ENCODE measurements around the gene DMBT1.
"Not testable (repeated sequence)": the region's sequence is repeated elsewhere in the genome, so short reads cannot be mapped to it uniquely, and the experiment has no call there.

The DMBT1 gene

GRCh38 chr10:122549636-122550035, 10.9 kb upstream of the DMBT1 start:
- DNase-seq: no peak

GRCh38 chr10:122550427-122550826, 10.1 kb upstream of the DMBT1 start:
- no peak for DNase-seq

- no peak for DNase-seq
Observed at GRCh38 chr10:122550983-122551382, 9.6 kb upstream of the DMBT1 start.

GRCh38 chr10:122551450-122551849, 9.1 kb upstream of the DMBT1 start:
- DNase-seq: no peak

- DNase-seq: no peak
Observed at GRCh38 chr10:122553341-122553740, 7.2 kb upstream of the DMBT1 start.

GRCh38 chr10:122554131-122555036, 6.2 kb upstream of the DMBT1 start:
- DNase-seq: no peak

- DNase-seq: no peak
Observed at GRCh38 chr10:122555442-122555841, 5.1 kb upstream of the DMBT1 start.

GRCh38 chr10:122557516-122557915, 3.0 kb upstream of the DMBT1 start:
- DNase-seq: no peak

GRCh38 chr10:122558452-122558851, 2.1 kb upstream of the DMBT1 start:
- no peak for DNase-seq

- no peak for DNase-seq
Observed at GRCh38 chr10:122559228-122559627, 1.3 kb upstream of the DMBT1 start.

- peak; percentile 12 for DNase-seq
Observed at GRCh38 chr10:122561212-122561611, 658 bp downstream of the DMBT1 start.

- DNase-seq: no peak
Observed at GRCh38 chr10:122561792-122562191, 1.2 kb downstream of the DMBT1 start.

GRCh38 chr10:122564980-122565379, 4.4 kb downstream of the DMBT1 start:
- no peak for DNase-seq

GRCh38 chr10:122565766-122566206, 5.2 kb downstream of the DMBT1 start:
- peak; percentile 68 for DNase-seq

GRCh38 chr10:122566632-122567031, 6.1 kb downstream of the DMBT1 start:
- no peak for DNase-seq

GRCh38 chr10:122567056-122567660, 6.6 kb downstream of the DMBT1 start:
- peak; percentile 30 for DNase-seq

- DNase-seq: no peak
Observed at GRCh38 chr10:122568551-122568950, 8.0 kb downstream of the DMBT1 start.

- DNase-seq: no peak
Observed at GRCh38 chr10:122570920-122571319, 10.4 kb downstream of the DMBT1 start.

GRCh38 chr10:122571892-122572291, 11.3 kb downstream of the DMBT1 start:
- DNase-seq: no peak

GRCh38 chr10:122575776-122576175, 15.2 kb downstream of the DMBT1 start:
- DNase-seq: no peak

GRCh38 chr10:122576291-122576690, 15.7 kb downstream of the DMBT1 start:
- no peak for DNase-seq

GRCh38 chr10:122577311-122577885, 16.8 kb downstream of the DMBT1 start:
- no peak for DNase-seq

- DNase-seq: not testable (repeated sequence)
Observed at GRCh38 chr10:122586070-122586469, 25.5 kb downstream of the DMBT1 start.
